Lower lobe of right lung (tissue), 2 donors: Measurements from ENCODE around the gene TBC1D10A. TPM values are rescaled to one million over a fixed set of nuclear protein-coding genes. Genes with fewer than 3 reads are reported as not detected.
A peak's percentile ranks its signal among the peaks of the same experiment; 100 is the strongest.

Experiments used
- ATAC-seq, 2 donors: fragments of 200-7000 bp; cut with Tn5 transposase; one replicate each; pipeline ENCODE4 v1.9.1; 2020 to 2022; ENCODE audit warnings: mild to moderate bottlenecking in 2 of 2, moderate library complexity in 2 of 2
- DNase-seq: peaks from one replicate; pipeline ENCODE4 v3.0.0-alpha.2; 2020
- H3K27ac ChIP-seq: fragments of 200-600 bp; one replicate; pipeline ENCODE4 v1.8.0; 2022
- H3K27me3 ChIP-seq: fragments of 200-600 bp; one replicate; pipeline ENCODE4 v1.8.0; 2022; ENCODE audit warnings: low read depth
- H3K36me3 ChIP-seq: fragments of 200-600 bp; one replicate; pipeline ENCODE4 v1.8.0; 2022; ENCODE audit warnings: mild to moderate bottlenecking
- H3K4me1 ChIP-seq: fragments of 200-600 bp; one replicate; pipeline ENCODE4 v1.8.0; 2022
- H3K4me3 ChIP-seq: fragments of 200-600 bp; one replicate; pipeline ENCODE4 v1.8.0; 2022; ENCODE audit warnings: mild to moderate bottlenecking
- H3K9me3 ChIP-seq: fragments of 200-600 bp; one replicate; pipeline ENCODE4 v1.8.0; 2022
- intact Hi-C: fragments of 100-400 bp; cut with DNase I; formaldehyde crosslinking; loops from one replicate; pipeline ENCODE4 v1.11.0; 2022
- total RNA-seq: library from RNA; stranded (reverse); fragmentation: NEBNext Ultra II Directional; extraction: Animal tissue kit (Norgen Biotek cat#: 25700); gene quantifications from one replicate; pipeline ENCODE4 v1.2.1, GENCODE V29; 2021
- TF ChIP-seq, protein P1 (sequence below): fragments of 200-600 bp; IDR thresholded peaks from one replicate; pipeline ENCODE4 v1.8.0; 2022; ENCODE audit warnings: antibody characterized with exemption, mild to moderate bottlenecking
- donor health status: DM: no; HTN: yes; CAD: no; lungs with severe emphysema.

TBC1D10A gene
- total RNA-seq, 1 donor from 2014 or later = 27.4 TPM

DNA sequence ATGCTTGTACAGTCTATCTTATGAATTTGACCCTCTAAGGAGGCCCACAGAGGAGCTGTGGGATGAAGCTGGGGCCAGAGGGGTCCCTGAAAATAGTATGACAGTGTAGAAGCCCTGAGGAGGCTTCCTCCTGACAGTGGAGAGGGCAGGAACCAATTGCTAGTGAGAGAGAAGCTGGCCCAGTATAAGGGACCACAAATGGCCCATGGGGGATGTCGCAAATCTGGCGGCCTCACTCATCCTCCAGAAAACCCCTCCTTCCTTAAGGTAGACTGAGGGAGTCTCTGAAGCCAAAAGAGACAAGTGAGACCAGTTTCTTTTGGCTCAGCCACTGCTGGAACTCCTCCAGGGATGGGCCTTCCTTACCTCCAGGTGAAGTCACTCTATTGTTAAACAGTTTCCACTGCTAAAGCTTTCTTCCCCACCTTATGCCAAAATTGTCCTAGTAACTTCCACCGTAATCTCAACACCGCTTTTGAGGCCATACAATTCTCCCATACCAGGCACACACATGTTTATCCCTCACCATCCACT, 19.6 kb downstream of the TBC1D10A start:
- peaks cover 11% of the 10 kb centered on the region for H3K36me3 ChIP-seq
- H3K4me1 ChIP-seq = peaks cover 100% of the 10 kb centered on the region
- H3K9me3 ChIP-seq = no peaks in the 10 kb centered on the region
- intact Hi-C loops = no loop called here
- no peaks in the 10 kb centered on the region for H3K27me3 ChIP-seq
- H3K4me3 ChIP-seq = no peak overlapping the region
- ATAC-seq = no peak
- TF ChIP-seq, protein P1, sequence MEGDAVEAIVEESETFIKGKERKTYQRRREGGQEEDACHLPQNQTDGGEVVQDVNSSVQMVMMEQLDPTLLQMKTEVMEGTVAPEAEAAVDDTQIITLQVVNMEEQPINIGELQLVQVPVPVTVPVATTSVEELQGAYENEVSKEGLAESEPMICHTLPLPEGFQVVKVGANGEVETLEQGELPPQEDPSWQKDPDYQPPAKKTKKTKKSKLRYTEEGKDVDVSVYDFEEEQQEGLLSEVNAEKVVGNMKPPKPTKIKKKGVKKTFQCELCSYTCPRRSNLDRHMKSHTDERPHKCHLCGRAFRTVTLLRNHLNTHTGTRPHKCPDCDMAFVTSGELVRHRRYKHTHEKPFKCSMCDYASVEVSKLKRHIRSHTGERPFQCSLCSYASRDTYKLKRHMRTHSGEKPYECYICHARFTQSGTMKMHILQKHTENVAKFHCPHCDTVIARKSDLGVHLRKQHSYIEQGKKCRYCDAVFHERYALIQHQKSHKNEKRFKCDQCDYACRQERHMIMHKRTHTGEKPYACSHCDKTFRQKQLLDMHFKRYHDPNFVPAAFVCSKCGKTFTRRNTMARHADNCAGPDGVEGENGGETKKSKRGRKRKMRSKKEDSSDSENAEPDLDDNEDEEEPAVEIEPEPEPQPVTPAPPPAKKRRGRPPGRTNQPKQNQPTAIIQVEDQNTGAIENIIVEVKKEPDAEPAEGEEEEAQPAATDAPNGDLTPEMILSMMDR = no peak
- H3K27ac ChIP-seq = peak overlapping the region; percentile 91
- no peak for DNase-seq

DNA sequence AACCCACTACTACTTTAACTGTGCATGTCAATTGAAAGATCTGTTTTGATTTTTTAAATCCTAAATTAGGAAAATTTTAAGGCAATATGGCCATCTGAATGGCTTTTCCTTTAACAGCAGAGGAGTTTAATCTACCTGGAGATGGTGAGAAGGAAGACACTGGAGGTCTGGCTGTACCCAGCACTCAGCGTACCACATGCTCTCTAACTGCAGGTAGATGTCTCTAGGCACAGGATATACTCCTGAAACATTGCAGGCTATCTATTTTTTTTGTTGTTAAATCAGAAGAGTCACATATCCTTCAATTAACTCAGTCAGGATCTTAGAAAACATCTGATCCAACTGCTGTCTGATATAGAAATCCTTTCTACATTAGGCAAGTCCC, 20.1 kb downstream of the TBC1D10A start:
- no peak for DNase-seq
- ATAC-seq = no peak
- peaks cover 16% of the 10 kb centered on the region for H3K36me3 ChIP-seq

DNA sequence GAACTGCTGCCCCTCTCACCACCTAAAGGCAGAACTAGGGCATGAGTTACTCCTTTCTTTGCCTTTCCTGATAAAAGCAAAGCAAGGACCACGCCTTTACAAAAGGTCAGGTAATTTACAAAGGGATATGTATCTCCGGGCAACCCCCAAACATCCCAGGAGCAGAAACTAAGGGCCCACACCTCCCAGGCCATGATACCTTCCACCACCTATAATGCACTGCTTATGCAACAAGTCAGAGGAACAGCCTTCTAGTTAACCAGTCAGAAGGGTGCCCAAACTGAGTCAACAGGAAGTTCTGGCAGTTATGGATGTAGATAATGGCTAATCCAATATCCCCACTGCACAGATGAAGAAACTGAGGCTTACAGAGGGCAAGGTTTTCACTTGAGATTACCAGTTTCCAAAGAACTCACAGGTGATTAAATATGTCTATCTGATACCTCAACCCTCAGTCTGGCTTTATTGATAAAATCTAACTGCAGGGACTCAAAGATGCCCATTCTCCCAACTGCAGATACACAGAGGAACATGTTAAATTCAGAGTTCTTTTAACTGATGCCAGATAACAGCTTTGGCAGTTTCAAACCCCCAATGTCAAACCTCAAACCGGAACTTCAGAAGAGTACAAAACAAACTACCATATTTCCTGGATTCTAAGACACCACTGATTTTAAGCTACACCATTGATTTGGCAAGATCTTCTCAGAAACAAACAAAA, 20.7 kb downstream of the TBC1D10A start:
- Histone ChIP-seq H3K9me3 (no peaks in the 10 kb centered on the region), H3K4me3 (peak overlapping the region; percentile 19), H3K27me3 (no peaks in the 10 kb centered on the region), H3K36me3 (peaks cover 21% of the 10 kb centered on the region), H3K4me1 (peaks cover 100% of the 10 kb centered on the region), H3K27ac (peak overlapping the region; percentile 91)
- intact Hi-C loops = no loop called here
- TF ChIP-seq, protein P1 = no peak
- ATAC-seq (no peak), DNase-seq (no peak)

More for the DNA sequence above, 20.1 kb downstream of the TBC1D10A start:
- peak overlapping the region; percentile 91 for H3K27ac ChIP-seq
- H3K4me1 ChIP-seq = peaks cover 100% of the 10 kb centered on the region
- H3K9me3 ChIP-seq = no peaks in the 10 kb centered on the region
- intact Hi-C loops = no loop called here
- H3K27me3 ChIP-seq = no peaks in the 10 kb centered on the region
- H3K4me3 ChIP-seq = no peak overlapping the region
- TF ChIP-seq, protein P1 = no peak

DNA sequence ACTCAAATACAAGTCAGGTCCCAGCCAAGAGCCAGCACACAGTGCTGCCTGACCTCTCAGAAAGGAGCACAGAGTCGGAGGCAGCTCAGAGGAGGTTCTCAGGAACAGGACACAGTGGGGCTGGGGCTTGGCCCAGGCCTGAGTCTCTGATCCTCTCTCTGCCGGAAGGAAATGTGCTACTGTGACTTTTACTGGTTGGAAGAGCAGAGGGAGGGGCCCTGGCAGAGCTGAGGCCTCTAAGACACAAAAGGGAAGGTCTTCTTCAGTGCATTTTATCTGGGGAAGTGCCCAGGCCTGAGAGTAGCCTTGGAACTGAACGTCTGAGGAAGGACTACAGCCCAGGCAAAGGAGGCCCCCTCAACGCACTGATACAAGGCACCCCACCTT, 21.2 kb downstream of the TBC1D10A start:
- Histone ChIP-seq H3K9me3 (no peaks in the 10 kb centered on the region), H3K36me3 (peaks cover 26% of the 10 kb centered on the region), H3K4me1 (peaks cover 100% of the 10 kb centered on the region), H3K27ac (peak overlapping the region; percentile 91), H3K27me3 (no peaks in the 10 kb centered on the region), H3K4me3 (peak overlapping the region; percentile 19)
- intact Hi-C loops = no loop called here
- DNase-seq = no peak
- TF ChIP-seq, protein P1 = no peak
- ATAC-seq = peak; percentile 48 to 65

DNA sequence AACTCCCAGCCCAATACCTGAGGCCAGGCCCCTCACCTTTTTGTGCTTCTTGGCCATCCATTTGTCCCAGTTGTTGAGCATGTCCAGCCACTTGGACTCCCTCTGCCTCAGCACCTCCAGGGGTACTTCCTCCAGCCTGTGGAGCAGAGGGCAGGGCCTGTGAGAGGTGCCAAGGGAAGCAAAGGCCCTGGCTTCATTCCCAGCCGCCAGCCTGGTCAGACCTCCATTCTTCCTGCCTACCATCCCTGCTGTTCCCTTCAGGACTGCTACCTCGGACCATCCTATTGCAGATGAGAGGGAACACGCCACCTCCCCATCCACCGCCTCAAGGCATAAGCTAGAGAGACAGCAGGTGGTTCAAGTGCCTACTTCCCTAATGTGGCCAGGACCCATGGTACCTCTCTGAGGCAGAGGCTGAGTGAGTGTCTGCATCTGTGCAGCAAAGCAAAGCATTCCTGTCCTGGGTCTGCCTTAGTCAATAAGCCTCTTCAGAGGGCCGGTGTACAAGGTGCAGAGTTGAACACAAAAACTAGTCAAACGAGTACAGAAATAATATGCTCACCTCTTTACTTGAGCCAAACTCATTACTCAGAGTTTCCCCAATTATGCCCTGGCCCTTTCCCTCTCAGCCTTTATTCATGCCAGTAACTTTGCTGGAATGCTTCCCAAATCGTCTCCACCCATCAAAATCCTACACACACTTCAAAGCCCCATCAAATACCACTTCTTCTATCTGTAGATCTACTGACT, 22.1 kb downstream of the TBC1D10A start:
- intact Hi-C loops = no loop called here
- Histone ChIP-seq H3K4me1 (peaks cover 99% of the 10 kb centered on the region), H3K27ac (peak overlapping the region; percentile 91), H3K9me3 (no peaks in the 10 kb centered on the region), H3K36me3 (peaks cover 35% of the 10 kb centered on the region), H3K4me3 (peak overlapping the region; percentile 19), H3K27me3 (no peaks in the 10 kb centered on the region)
- TF ChIP-seq, protein P1 = no peak
- ATAC-seq = peak; percentile 78 to 80
- DNase-seq = no peak
